Muscle of arm (tissue), 14 donors: ENCODE measurements around the gene MRPL33. TPM values are rescaled to one million over a fixed set of nuclear protein-coding genes. Genes with fewer than 3 reads are reported as not detected.

Source experiments
- DNase-seq: peaks from one replicate; pipeline ENCODE4 v3.0.0-alpha.2; 2013
- long read RNA-seq, 11 donors: transcript quantifications; one replicate each; lab custom pipeline, GENCODE V29; 2026
- polyA plus RNA-seq, 12 donors: library from polyadenylated mRNA; unstranded; fragments of 120-200 nt; gene quantifications; one replicate each; pipeline ENCODE4 v1.2.1, GENCODE V29; 2013; ENCODE audit not compliant: insufficient read length in 12 of 12

The MRPL33 gene
- 100 to 1,000 TPM in 9 of 12 donors, 10 to 100 TPM in 2, not detected in 1; 74.2 to 150 (median 122) TPM for polyA plus RNA-seq
- long read RNA-seq, donor 1, partial matches to known transcripts, result 39 of 123 reads
- long read RNA-seq, donor 1, other reads (novel, unspliced or antisense), result 84 of 123 reads
- long read RNA-seq, donor 2, partial matches to known transcripts, result 42 of 231 reads
- long read RNA-seq, donor 2, other reads (novel, unspliced or antisense), result 189 of 231 reads
- long read RNA-seq, donor 3, partial matches to known transcripts, result 7 of 84 reads
- long read RNA-seq, donor 3, other reads (novel, unspliced or antisense), result 77 of 84 reads
- long read RNA-seq, donor 4, partial matches to known transcripts, result 0 of 58 reads
- long read RNA-seq, donor 4, other reads (novel, unspliced or antisense), result 58 of 58 reads
- long read RNA-seq, donor 5, partial matches to known transcripts, result 29 of 64 reads
- long read RNA-seq, donor 5, other reads (novel, unspliced or antisense), result 35 of 64 reads
- long read RNA-seq, donor 6, partial matches to known transcripts, result 11 of 100 reads
- long read RNA-seq, donor 6, other reads (novel, unspliced or antisense), result 89 of 100 reads
- long read RNA-seq, donor 7, partial matches to known transcripts, result 15 of 84 reads
- long read RNA-seq, donor 7, other reads (novel, unspliced or antisense), result 69 of 84 reads
- long read RNA-seq, donor 8, partial matches to known transcripts, result 18 of 144 reads
- long read RNA-seq, donor 8, other reads (novel, unspliced or antisense), result 125 of 144 reads
- long read RNA-seq, donor 9, partial matches to known transcripts, result 11 of 90 reads
- long read RNA-seq, donor 9, other reads (novel, unspliced or antisense), result 79 of 90 reads
- long read RNA-seq, donor 10, partial matches to known transcripts, result 7 of 112 reads
- long read RNA-seq, donor 10, other reads (novel, unspliced or antisense), result 105 of 112 reads
- long read RNA-seq, donor 11, partial matches to known transcripts, result 21 of 151 reads
- long read RNA-seq, donor 11, other reads (novel, unspliced or antisense), result 129 of 151 reads

- DNase-seq, result peak; percentile 94
Observed at GRCh38 chr2:27771548-27772335, at the start of gene MRPL33. Gene MRPL33 (plus strand): TSS chr2:27771719. CDS start chr2:27771778, 59 bp downstream.

- DNase-seq, result no peak
Observed at GRCh38 chr2:27721884-27722485, 49.5 kb upstream of the MRPL33 start.

- peak; percentile 46 for DNase-seq
Observed at GRCh38 chr2:27723372-27724144, 48.0 kb upstream of the MRPL33 start.

- no peak for DNase-seq
Observed at GRCh38 chr2:27724191-27724590, 47.3 kb upstream of the MRPL33 start.

GRCh38 chr2:27724905-27725701, 46.4 kb upstream of the MRPL33 start:
- DNase-seq, result peak; percentile 26

- DNase-seq, result no peak
Observed at GRCh38 chr2:27727257-27727656, 44.3 kb upstream of the MRPL33 start.

GRCh38 chr2:27728081-27728858, 43.2 kb upstream of the MRPL33 start:
- DNase-seq, result no peak

- DNase-seq, result no peak
Observed at GRCh38 chr2:27729198-27729597, 42.3 kb upstream of the MRPL33 start.

GRCh38 chr2:27729614-27730013, 41.9 kb upstream of the MRPL33 start:
- DNase-seq, result no peak

- no peak for DNase-seq
Observed at GRCh38 chr2:27730261-27730662, 41.3 kb upstream of the MRPL33 start.

GRCh38 chr2:27730980-27731691, 40.4 kb upstream of the MRPL33 start:
- DNase-seq, result no peak

- no peak for DNase-seq
Observed at GRCh38 chr2:27734305-27734704, 37.2 kb upstream of the MRPL33 start.

GRCh38 chr2:27735263-27735904, 36.1 kb upstream of the MRPL33 start:
- peak; percentile 57 for DNase-seq

- no peak for DNase-seq
Observed at GRCh38 chr2:27736031-27736889, 35.3 kb upstream of the MRPL33 start.

- DNase-seq, result no peak
Observed at GRCh38 chr2:27736890-27737204, 34.7 kb upstream of the MRPL33 start.

GRCh38 chr2:27737676-27738348, 33.7 kb upstream of the MRPL33 start:
- no peak for DNase-seq
